GM19324 (cell line): Measurements from ENCODE around the gene DOC2B.
"Not testable (repeated sequence)": the region's sequence is repeated elsewhere in the genome, so short reads cannot be mapped to it uniquely, and the experiment has no call there.

Experiments used
- ATAC-seq: cut with Tn5 transposase; IDR thresholded peaks from one replicate; pipeline ENCODE4 v1.9.1; 2021; ENCODE audit warnings: mild to moderate bottlenecking, moderate library complexity; ENCODE audit not compliant: unreplicated experiment, low FRiP score

Gene DOC2B

GRCh38 chr17:113111-113510 is 68.3 kb downstream of the DOC2B start:
- not testable (repeated sequence) for ATAC-seq
